Panc1 (cell line): ENCODE measurements around the gene TINAGL1.

Source experiments
- CTCF ChIP-seq: fragments of 450-650 bp; IDR thresholded peaks from 2 replicates; pipeline ENCODE4 v1.5.1; 2017; ENCODE audit warnings: mild to moderate bottlenecking
- REST ChIP-seq, 2 experiments: IDR thresholded peaks; 2 replicates each; pipeline ENCODE4 v1.6.1; 2011 to 2012; ENCODE audit warnings: low read depth in 2 of 2, control low read depth in 1 of 2, low read length in 1 of 2, mild to moderate bottlenecking in 1 of 2, moderate library complexity in 1 of 2; ENCODE audit not compliant: insufficient read depth in 1 of 2
- TCF7L2 ChIP-seq: IDR thresholded peaks from 2 replicates; pipeline ENCODE4 v1.6.1; 2011; ENCODE audit warnings: mild to moderate bottlenecking, low read depth, low read length, inconsistent platforms

GRCh38 chr1:31624309-31624708 lies 48.0 kb downstream of the TINAGL1 start:
- TF ChIP-seq CTCF (no peak), TCF7L2 (no peak), REST (IDR thresholded peaks at IDR 0.05; ENCODE audit: insufficient read depth in 1 of 2, low read depth in 2 of 2, low read length in 1 of 2) (no peak)
